ENCODE data around the gene BBS9. TPM values are rescaled to one million over a fixed set of nuclear protein-coding genes. Genes with fewer than 3 reads are reported as not detected.

BBS9 gene
- total and polyA plus RNA-seq, 12 donors = 4.1 to 44.0 (median 10.0) TPM

DNA sequence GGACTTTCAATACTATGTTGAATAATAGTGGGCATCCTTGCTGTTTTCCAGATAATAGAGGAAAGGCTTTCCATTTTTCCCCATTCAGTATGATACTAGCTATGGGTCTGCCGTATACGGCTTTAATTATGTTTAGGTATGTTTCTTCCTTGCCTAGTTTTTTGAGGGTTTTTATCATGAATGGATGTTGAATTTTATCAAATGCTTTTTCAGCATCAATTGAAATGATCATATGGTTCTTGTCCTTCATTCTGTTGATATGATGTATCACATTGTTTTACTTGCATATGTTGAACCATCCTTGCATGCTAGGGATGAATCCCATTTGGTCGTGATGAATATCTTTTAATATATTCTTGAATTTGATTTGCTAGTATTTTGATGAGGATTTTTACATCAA, 11.0 kb upstream of the BBS9 start:
- Histone ChIP-seq H3K27me3 (no peaks in the 10 kb centered on the region), H3K27ac (no peak overlapping the region), H3K36me3 (no peaks in the 10 kb centered on the region), H3K4me3 (no peak overlapping the region), H3K4me1 (no peaks in the 10 kb centered on the region), H3K9me3 (peaks cover 0 to 23% (median 7%) of the 10 kb centered on the region in 11 donors)
- DNase-seq (no peak), ATAC-seq (no peak)
- WGBS, 2 donors = 93 to 98% methylated on average over 3 of the region's 3 CpGs
- intact Hi-C loops (cut with DNase I) = loop anchor here in 1 of 10 donors (10.0 kb wide), 1 partner anchor 354 kb away; no protein-coding TSS in a partner anchor
- TF ChIP-seq, protein P1, sequence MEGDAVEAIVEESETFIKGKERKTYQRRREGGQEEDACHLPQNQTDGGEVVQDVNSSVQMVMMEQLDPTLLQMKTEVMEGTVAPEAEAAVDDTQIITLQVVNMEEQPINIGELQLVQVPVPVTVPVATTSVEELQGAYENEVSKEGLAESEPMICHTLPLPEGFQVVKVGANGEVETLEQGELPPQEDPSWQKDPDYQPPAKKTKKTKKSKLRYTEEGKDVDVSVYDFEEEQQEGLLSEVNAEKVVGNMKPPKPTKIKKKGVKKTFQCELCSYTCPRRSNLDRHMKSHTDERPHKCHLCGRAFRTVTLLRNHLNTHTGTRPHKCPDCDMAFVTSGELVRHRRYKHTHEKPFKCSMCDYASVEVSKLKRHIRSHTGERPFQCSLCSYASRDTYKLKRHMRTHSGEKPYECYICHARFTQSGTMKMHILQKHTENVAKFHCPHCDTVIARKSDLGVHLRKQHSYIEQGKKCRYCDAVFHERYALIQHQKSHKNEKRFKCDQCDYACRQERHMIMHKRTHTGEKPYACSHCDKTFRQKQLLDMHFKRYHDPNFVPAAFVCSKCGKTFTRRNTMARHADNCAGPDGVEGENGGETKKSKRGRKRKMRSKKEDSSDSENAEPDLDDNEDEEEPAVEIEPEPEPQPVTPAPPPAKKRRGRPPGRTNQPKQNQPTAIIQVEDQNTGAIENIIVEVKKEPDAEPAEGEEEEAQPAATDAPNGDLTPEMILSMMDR (IDR thresholded peaks at IDR 0.05) = no peak

DNA sequence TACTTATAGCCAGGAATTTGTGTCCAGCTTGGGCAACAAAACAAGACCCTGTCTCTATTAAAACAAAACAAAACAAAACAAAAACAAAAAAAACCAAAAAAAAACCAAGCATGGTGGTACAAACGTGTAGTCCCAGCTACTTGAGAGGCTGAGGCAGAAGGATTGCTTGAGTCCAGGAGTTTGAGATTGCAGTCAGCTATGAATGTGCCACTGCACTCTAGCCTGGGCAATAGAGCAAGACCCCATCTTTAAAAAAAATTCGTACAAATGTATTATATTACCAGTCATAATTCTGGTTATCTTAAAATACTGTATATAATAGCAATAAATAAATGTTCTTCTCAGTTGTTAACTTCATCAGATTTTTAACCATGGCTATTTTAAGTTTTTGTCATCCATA, 2.3 kb upstream of the BBS9 start:
- Histone ChIP-seq H3K27me3 (no peaks in the 10 kb centered on the region), H3K9me3 (no peaks in the 10 kb centered on the region), H3K4me3 (no peak overlapping the region), H3K4me1 (peaks cover 0 to 24% (median 15%) of the 10 kb centered on the region in 9 donors), H3K27ac (no peak overlapping the region), H3K36me3 (no peaks in the 10 kb centered on the region)
- DNase-seq = no peak
- ATAC-seq = no peak
- intact Hi-C loops (cut with DNase I) = no loop called here
- TF ChIP-seq, protein P1 (IDR thresholded peaks at IDR 0.05) = no peak
- WGBS, 2 donors = 69 to 72% methylated on average over 2 of the region's 2 CpGs

DNA sequence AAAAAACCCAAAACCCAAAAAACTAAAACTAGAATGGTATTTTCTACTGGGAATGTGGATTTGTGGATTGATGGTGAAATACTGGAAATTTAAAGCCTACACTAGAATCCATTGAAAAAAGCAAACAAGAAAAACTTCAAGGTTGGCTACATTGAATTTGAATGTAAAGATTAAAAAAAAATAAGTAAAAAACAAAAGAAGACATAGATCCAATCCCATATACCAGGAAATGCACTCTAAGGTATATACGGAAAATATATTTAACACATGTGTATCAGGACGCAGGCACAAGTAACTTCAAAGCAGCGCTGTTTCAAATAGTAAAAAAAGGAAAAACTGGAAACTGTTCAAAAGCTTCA, 754 bp upstream of the BBS9 start:
- Histone ChIP-seq H3K4me1 (peaks cover 0 to 25% (median 15%) of the 10 kb centered on the region in 9 donors), H3K4me3 (peak overlapping the region; percentile 56 to 81 (median 69)), H3K27me3 (no peaks in the 10 kb centered on the region), H3K27ac (peak overlapping the region; percentile 46 to 89 (median 78)), H3K36me3 (no peaks in the 10 kb centered on the region), H3K9me3 (no peaks in the 10 kb centered on the region)
- no peak for DNase-seq
- TF ChIP-seq, protein P1 (IDR thresholded peaks at IDR 0.05) = no peak
- intact Hi-C loops (cut with DNase I) = no loop called here
- 0 to 1% methylated on average over 3 of the region's 3 CpGs for WGBS, 2 donors
- ATAC-seq = no peak

DNA sequence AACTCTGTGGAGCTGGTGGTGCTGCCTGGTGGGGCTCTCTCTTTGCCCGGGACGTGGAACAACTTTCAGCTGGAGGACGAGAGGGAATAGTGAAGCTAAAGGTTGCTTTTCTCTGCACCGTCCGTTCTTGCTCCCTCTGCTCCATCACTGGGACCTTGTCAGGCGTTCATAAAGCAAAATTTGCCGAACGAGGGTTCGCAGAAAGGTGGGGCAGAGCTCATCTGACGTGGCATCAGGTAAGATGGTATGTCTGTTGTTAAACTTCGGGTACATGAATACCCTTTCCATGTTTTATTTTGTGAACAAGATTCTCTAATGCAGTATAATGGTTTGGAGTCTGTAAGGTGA, 416 bp downstream of the BBS9 start:
- intact Hi-C loops (cut with DNase I) = no loop called here
- peak overlapping the region; percentile 56 to 81 (median 69) for H3K4me3 ChIP-seq
- TF ChIP-seq, protein P1 (IDR thresholded peaks at IDR 0.05) = no peak
- H3K36me3 ChIP-seq = no peaks in the 10 kb centered on the region
- H3K27me3 ChIP-seq = no peaks in the 10 kb centered on the region
- WGBS, 2 donors = 0% methylated on average over 11 of the region's 11 CpGs
- DNase-seq (no peak), ATAC-seq (peak in 5 of 8 donors; percentile 7 to 35 (median 18))
- H3K4me1 ChIP-seq = peaks cover 0 to 25% (median 15%) of the 10 kb centered on the region in 9 donors
- peak overlapping the region in 9 of 10 donors; percentile 72 to 89 (median 79) for H3K27ac ChIP-seq
- peaks cover 0 to 3% (median 0%) of the 10 kb centered on the region in 11 donors for H3K9me3 ChIP-seq

Data from heart right ventricle (tissue), 16 donors.